Chondrocyte (in vitro differentiated cells): ENCODE data around the gene CYREN. TPM values are rescaled to one million over a fixed set of nuclear protein-coding genes. Genes with fewer than 3 reads are reported as not detected.

ENCODE experiments used
- DNase-seq: peaks from one replicate; pipeline ENCODE4 v3.0.0; 2021; ENCODE audit warnings: mixed read lengths, low spot score
- H3K27ac Mint-ChIP-seq: one replicate; pipeline ENCODE4 v1.8.0; 2021; ENCODE audit warnings: mild to moderate bottlenecking, moderate library complexity, mixed read lengths; ENCODE audit not compliant: unreplicated experiment
- H3K27me3 Mint-ChIP-seq: 2 replicates; pipeline ENCODE4 v1.8.0; 2021; ENCODE audit warnings: low read depth, mixed read lengths
- H3K36me3 Mint-ChIP-seq: 2 replicates; pipeline ENCODE4 v1.8.0; 2021; ENCODE audit warnings: low read depth, mixed read lengths
- H3K4me1 Mint-ChIP-seq: 2 replicates; pipeline ENCODE4 v1.8.0; 2021; ENCODE audit warnings: low read depth, mild to moderate bottlenecking, mixed read lengths
- H3K4me3 Mint-ChIP-seq: one replicate; pipeline ENCODE4 v1.8.0; 2021; ENCODE audit warnings: mild to moderate bottlenecking, moderate library complexity, mixed read lengths; ENCODE audit not compliant: unreplicated experiment
- H3K9me3 Mint-ChIP-seq: 2 replicates; pipeline ENCODE4 v1.8.0; 2021; ENCODE audit warnings: low read depth, mixed read lengths
- total RNA-seq: library from RNA; stranded (reverse); gene quantifications from 3 replicates; pipeline ENCODE4 v1.2.1, GENCODE V29; 2021
- TF ChIP-seq, protein P1 (sequence below): fragments of 200-600 bp; sonication (generic); IDR thresholded peaks from 2 replicates; pipeline ENCODE4 v1.5.0; 2021; ENCODE audit warnings: antibody characterized with exemption, mild to moderate bottlenecking, moderate library complexity

CYREN gene
- total RNA-seq, 1 donor from 2014 or later: 30.2 TPM

DNA sequence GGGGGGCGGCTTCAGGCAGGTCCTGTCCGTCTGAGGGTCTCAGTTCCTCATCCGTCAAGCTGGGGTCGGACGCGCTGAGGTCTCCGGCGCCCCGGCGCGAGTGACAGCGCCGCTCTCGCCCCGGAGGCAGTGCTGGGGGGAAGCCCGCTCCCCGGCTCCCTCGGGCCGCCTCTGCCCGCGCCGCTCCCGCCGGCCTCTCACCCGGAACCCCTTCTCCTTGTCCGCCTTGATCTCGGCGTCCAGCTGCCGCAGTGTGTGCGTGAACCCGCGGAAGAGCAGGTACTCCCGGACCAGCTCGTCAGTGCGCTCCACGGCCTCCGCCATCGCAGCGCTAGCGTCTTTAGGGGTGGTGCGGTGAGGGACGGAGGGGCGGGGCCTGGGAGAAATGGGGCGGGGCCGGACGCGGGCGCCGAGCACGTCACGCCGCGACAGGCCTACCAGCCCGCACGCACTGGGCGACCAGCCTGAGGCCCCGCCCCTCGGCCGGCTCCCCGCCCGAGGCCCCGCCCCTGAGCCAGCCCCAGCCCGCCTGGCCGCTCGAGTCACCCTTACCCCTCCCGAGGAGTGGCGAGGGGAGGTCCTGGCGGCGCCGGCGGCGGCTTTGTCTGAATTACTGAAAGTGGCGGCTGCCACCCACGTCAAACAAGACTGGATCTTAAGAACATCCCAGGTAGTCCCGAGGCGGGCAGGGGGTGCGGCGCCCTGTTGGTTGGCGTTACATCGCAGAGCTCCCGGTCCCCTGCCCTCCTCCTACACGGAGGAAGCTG, 40.9 kb upstream of the CYREN start, which contains the start of gene WDR91:
Gene WDR91, minus strand, starts transcription at position 348 of the 767 bp plus-strand sequence. Its CDS starts 24 bp downstream, at position 324.
- Mint-ChIP-seq H3K4me3 (peak within 1 kb of the TSS; percentile 90), H3K27ac (peak within 1 kb of the TSS; percentile 98), H3K4me1 (peaks cover 20% of the 10 kb centered on the region), H3K36me3 (peaks cover 2% of the 10 kb centered on the region), H3K9me3 (no peaks in the 10 kb centered on the region), H3K27me3 (no peaks in the 10 kb centered on the region)
- TF ChIP-seq, protein P1, sequence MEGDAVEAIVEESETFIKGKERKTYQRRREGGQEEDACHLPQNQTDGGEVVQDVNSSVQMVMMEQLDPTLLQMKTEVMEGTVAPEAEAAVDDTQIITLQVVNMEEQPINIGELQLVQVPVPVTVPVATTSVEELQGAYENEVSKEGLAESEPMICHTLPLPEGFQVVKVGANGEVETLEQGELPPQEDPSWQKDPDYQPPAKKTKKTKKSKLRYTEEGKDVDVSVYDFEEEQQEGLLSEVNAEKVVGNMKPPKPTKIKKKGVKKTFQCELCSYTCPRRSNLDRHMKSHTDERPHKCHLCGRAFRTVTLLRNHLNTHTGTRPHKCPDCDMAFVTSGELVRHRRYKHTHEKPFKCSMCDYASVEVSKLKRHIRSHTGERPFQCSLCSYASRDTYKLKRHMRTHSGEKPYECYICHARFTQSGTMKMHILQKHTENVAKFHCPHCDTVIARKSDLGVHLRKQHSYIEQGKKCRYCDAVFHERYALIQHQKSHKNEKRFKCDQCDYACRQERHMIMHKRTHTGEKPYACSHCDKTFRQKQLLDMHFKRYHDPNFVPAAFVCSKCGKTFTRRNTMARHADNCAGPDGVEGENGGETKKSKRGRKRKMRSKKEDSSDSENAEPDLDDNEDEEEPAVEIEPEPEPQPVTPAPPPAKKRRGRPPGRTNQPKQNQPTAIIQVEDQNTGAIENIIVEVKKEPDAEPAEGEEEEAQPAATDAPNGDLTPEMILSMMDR: peak; percentile 40
- DNase-seq: no peak

DNA sequence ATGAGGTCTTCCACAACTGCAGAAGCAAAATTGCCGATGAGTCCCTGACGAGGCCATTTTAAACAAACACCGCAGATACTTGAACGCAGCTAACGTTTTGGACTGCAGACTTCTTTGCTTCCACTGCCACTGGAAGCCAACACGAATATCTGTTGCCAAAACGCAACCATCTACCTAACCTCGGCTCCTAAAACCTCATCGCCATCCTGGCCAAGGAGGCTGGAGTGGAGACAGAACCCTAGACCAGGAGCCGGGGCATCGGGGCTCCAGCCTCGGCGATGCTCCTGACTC, 40.3 kb upstream of the CYREN start:
- H3K9me3 Mint-ChIP-seq: no peaks in the 10 kb centered on the region
- H3K4me3 Mint-ChIP-seq: peak overlapping the region; percentile 90
- H3K27ac Mint-ChIP-seq: peak overlapping the region; percentile 98
- no peaks in the 10 kb centered on the region for H3K27me3 Mint-ChIP-seq
- no peak for DNase-seq
- peaks cover 2% of the 10 kb centered on the region for H3K36me3 Mint-ChIP-seq
- TF ChIP-seq, protein P1: no peak
- H3K4me1 Mint-ChIP-seq: peaks cover 20% of the 10 kb centered on the region

DNA sequence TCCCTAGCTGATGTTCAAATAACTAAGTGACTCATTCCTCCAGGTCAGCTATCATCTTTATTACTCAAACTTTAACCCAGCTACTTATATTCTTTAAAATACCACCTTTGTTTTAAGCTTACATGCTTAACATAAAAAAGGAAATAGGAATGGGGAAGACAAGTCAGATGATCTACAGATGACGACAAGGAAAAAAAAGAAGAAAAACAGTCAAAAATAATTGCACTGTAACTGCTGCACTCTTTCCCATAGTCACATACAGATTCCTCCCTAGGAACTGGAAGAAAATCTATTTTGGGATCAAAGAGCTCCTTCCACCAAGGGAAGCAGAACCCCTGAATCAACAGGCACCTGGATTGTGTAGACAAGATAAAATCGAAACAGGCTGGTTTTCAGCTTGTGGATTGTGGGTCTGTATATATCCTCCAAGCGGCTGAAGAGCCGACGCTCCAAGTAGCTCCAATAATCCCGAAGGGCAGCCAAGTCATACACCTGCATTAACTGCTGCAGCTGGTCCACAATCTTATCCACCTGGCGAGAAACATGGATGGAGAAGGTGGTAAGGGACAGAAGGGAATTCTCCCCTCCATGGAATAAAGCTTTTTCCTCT, 38.8 kb upstream of the CYREN start:
- Mint-ChIP-seq H3K9me3 (no peaks in the 10 kb centered on the region), H3K27ac (no peak overlapping the region), H3K36me3 (peaks cover 8% of the 10 kb centered on the region), H3K4me1 (peaks cover 20% of the 10 kb centered on the region), H3K27me3 (no peaks in the 10 kb centered on the region), H3K4me3 (no peak overlapping the region)
- TF ChIP-seq, protein P1: no peak
- no peak for DNase-seq

DNA sequence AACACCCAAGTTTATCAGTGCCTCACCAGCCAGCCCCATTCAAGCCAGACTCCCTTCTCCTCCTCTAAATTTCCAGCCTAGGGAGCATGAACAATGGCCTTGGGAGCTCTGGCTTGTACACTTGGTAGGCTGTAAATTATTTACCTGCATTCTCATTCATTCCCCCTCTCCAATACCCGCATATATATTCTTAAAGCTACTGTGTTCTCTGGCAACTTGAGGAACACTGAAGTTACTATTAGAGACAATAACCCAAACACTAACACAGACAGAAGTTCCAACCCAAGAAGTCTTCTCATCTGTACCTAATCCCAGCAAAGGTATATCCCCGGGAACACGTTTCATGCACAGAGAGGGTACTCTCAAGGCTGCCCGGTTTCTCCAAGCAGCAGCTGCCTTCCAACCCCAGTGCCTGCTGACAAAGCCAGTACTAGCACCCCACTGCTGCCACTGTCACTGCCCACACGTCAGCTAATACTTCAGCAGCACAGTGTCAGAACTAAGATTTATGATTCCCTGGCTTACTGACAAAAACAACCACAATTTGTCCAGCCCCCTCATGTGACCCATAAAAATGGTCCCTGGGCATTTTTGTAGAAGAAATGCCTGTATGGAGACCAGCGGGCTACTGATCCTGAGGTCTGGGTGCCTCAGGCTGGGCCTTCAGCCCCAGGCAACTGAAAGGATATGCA, 37.7 kb upstream of the CYREN start:
- no peaks in the 10 kb centered on the region for H3K27me3 Mint-ChIP-seq
- peaks cover 9% of the 10 kb centered on the region for H3K36me3 Mint-ChIP-seq
- DNase-seq: no peak
- H3K27ac Mint-ChIP-seq: peak overlapping the region; percentile 22
- H3K4me1 Mint-ChIP-seq: peaks cover 20% of the 10 kb centered on the region
- TF ChIP-seq, protein P1: no peak
- H3K4me3 Mint-ChIP-seq: no peak overlapping the region
- no peaks in the 10 kb centered on the region for H3K9me3 Mint-ChIP-seq

DNA sequence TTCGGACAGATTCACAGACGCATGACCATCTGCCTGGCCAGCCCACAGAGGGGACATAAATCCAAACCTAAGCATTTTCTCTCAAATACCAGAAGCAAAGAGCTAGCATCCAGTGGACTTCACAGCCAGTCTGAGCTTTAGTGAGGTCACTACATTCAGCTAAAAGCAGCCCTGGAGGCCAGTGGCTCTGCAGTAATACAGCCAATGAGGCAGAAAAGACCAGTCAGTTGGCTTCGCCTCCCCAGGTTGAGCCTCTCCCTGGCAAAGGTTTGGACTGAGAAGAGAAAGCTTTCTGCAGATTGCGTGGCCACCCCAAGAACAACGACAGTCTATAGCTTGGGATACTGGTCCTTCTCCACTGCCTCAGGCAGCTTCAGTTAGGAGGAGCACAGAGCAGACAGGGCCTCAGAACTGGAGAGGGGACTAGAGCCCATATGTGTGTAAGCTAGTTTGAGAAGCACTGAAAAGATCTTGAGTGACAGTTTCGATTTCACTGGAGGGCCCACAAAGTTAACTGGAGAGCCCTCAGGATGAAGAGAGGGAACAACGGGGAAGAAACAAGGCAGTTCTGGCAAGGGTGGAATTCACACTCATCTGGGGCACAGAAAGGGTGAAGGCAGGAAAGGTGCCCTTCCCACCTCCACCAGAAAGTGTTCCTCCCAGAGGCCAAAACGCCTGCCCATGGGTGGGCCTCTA, 37.0 kb upstream of the CYREN start:
- TF ChIP-seq, protein P1: no peak
- Mint-ChIP-seq H3K36me3 (peaks cover 9% of the 10 kb centered on the region), H3K27me3 (no peaks in the 10 kb centered on the region), H3K4me1 (peaks cover 20% of the 10 kb centered on the region), H3K4me3 (no peak overlapping the region), H3K27ac (no peak overlapping the region), H3K9me3 (no peaks in the 10 kb centered on the region)
- no peak for DNase-seq
